ENCODE results near the gene SH3GLB2.
A peak's percentile ranks its signal among the peaks of the same experiment; 100 is the strongest.
"Not testable (repeated sequence)": the region's sequence is repeated elsewhere in the genome, so short reads cannot be mapped to it uniquely, and the experiment has no call there.

The SH3GLB2 gene

DNA sequence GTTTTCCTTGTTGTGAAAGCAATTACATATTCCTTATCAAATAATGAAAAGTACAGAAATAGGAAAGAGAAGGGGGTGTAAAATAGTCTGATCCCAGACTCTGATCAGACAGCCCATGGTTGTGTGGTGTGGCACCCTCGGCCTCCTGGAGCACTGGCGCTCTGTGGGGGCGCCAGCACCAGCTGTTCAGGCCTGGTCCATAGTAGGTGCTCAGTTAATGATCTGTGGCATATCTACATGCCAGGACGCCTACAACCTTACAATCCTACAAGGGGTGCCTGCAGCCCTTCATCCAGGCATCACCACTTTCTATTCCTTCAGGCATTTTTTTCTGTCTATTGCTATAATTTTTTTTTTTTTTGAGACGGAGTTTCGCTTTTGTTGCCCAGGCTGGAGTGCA lies 24.9 kb upstream of the SH3GLB2 start:
- no peak for DNase-seq (ENCODE audit: low spot score)

GRCh38 chr9:129052592-129052991 lies 24.5 kb upstream of the SH3GLB2 start:
- no peak for DNase-seq (ENCODE audit: low spot score)

DNA sequence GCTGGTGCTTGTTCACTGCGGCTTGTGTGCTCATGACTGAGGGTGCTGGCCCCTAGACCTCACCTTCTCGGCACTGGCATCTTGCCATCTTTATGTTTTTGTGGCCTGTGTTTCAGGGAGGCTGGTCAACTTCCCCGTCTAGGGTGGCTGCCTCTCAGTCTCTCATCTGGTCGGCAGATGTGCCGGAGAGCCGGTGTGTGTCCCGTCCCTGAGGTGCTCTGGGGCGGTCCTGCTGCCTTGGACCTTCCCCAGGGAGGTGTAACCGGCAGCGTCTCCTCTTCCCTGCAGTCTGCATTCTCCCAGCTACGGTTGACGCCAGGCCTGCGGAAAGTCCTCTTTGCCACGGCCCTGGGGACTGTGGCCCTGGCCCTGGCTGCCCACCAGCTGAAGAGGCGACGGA lies 13.9 kb upstream of the SH3GLB2 start:
- no peak for DNase-seq (ENCODE audit: low spot score)

GRCh38 chr9:129040113-129040643 lies 12.0 kb upstream of the SH3GLB2 start:
- peak; percentile 57 for DNase-seq (ENCODE audit: low spot score)

DNA sequence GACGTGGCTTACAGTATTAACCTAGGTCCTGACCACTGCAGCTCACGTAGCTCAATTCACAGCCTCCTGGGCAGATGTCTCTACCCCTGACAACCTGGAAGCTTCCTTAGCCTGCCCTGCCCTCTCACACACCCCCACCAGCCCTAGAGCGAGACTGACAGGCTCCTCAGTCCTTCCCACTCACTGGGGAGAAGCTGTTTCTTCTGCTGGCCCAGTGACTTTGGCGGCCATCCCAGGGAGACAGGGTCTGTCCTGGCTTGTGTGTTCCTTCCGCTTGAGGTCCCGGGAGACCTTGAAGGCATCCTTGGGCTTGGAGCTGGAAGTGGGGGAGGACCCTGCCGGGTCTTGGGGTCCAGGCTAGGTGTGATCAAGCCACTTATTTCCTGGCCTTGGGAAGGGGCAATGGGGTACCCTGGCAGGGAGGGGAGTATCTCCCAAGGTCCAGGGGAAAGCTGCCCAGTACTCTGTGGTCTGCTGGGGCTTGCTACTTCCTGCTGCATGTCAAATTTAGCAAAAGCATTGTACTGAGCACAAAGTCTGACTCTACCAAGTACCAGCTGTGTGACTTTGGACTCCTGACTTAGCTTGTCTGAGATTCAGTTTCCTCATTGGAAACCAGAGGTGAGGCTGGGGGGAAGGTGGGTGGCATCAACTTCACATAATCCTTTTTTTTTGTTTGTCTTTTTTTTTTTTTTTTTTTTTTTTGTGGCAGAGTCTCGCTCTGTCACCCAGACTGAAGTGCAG lies 10.2 kb upstream of the SH3GLB2 start:
- DNase-seq (ENCODE audit: low spot score), result peak; percentile 16

- DNase-seq (ENCODE audit: low spot score), result no peak
Observed at GRCh38 chr9:129037767-129038098, 9.6 kb upstream of the SH3GLB2 start.

DNA sequence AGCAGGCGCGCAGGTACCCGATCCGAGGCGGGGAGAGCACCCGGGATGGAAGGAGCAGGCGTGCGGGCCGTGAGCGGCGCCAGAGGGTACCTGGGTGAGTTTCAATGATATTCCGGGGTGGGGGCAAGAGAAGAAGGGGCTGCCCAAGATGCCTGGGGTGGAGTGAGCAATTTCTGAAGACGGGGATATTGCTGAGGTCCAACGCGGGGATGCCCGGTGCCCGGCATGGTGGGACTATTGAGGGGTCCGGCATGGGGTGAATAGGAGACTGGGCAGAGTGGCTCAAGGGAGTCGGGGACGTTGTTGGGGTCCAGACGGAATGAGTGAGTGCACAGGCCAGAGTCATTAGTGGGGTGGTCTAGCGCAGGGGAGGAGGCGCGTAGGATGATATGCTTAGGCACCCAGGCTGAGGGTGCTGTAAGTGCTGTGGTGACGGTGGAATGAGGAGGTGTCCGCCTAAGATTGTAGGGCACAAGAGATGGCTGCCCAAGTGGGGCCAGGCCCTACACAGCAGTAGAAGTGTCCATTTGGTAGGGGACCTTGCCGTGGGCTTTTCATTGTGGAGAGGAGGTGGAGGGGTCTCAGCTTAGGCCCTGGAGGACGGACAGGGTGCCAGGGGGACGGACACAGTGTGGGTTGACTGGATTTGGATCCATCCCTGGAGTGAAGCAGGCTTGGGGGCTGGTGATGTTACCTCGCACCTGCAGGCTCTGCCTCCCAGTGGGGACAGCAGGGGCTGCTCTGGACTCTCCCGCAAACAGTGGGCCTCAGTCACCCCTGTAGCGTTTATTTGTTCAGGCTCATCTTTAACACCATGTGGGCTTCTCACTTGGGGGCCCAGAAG lies 9.0 kb upstream of the SH3GLB2 start:
- DNase-seq (ENCODE audit: low spot score), result peak; percentile 44

DNA sequence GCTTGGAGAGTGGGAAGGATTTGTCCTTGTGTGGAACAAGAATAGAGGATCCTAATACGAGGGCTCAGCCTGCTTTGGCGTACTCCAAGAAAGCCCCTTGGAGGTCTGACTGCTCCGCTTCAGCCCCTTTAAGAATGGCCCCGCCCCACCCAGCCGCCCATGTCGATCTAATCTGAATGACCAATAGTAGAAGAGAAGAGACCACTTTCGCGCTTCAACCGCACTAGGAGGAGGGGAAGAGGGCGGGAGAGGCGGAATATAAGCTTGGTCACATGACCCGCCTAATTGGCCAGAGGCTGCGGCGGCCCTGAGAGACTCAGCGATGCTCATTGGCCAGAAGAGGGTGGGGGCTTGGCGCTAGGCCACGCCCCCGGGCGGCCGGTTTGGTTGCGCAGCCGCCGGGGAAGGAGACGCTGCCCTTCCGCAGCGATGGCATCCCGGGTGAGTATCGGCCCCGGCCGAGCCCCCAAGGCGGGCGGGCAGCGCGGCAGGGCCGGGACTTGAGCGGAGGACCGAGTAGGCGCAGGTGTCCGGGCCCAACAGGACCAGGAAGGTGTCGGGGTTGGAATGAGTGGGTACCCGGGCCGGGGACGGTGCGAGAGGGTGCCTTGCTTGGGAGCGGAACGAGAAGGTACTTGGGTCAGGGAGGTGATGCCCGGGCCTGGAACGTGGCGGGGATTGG lies 8.3 kb upstream of the SH3GLB2 start, which contains the start of gene MIGA2:
TSS of gene MIGA2 (plus strand) at position 386 of the 682 bp plus-strand sequence. CDS start 3,969 bp downstream, outside the sequence.
- peak; percentile 97 for DNase-seq (ENCODE audit: low spot score)

GRCh38 chr9:129035838-129036237 lies 7.7 kb upstream of the SH3GLB2 start:
- not testable (repeated sequence) for DNase-seq (ENCODE audit: low spot score)

DNA sequence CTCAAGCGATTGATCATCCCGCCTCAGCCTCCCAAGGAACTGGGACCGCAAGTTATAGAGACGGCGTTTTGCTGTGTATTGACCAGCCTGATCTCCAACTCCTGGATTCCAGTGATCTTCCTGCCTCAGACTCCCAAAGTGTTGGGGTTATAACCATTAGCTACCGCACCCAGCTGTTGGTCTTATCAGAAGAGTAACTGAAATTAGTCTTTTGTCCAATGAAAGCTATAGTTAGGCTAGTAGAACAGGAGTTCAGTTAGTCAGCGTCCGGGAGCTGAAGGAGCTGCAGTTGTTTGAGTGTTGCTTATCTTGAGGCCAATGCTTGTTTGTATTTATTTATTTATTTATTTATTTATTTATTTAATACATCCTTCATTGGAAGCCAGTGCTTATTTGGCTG lies 5.1 kb upstream of the SH3GLB2 start:
- DNase-seq (ENCODE audit: low spot score), result peak; percentile 35

- no peak for DNase-seq (ENCODE audit: low spot score)
Observed at GRCh38 chr9:129032541-129033159, 4.5 kb upstream of the SH3GLB2 start.

DNA sequence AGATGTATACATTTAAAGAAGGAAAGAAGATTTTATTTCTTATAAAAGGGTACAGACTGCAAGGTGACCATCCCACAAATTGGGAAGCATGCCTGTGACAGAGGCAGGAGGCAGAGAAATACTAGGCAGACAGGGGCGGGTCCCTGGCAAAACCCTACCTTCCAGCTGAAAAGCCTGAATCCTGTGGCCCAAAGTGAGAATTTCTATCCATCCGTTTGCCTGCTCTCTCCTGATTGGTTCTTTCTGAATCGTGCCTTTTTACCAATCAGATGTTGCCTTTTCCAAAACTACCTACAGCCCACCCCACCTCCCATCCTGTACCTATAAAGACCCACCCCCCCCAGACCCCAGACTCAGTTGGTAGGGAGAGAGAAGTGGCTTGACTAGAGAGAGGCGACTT lies 3.4 kb upstream of the SH3GLB2 start:
- DNase-seq (ENCODE audit: low spot score), result no peak

DNA sequence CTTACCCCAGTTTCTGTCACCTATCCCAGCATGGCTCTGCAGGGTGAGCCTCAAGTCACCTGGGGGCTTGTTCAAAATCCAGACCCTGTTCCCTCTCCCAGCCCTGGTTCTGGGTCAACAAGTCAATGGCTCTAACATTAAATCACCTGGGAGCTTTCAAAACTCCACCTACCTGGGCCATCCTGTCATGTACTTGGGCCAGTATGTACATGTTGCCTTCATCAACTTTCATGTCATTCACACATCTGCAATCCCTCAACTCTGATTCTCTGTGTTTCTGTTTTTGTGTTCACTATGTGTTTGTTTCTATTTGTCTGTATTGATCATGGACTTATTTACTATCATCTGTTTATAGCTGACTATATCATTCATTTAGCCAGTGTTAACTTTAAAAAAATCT lies 2.1 kb upstream of the SH3GLB2 start:
- DNase-seq (ENCODE audit: low spot score), result no peak

- no peak for DNase-seq (ENCODE audit: low spot score)
Observed at GRCh38 chr9:129027685-129028191, 393 bp downstream of the SH3GLB2 start.

DNA sequence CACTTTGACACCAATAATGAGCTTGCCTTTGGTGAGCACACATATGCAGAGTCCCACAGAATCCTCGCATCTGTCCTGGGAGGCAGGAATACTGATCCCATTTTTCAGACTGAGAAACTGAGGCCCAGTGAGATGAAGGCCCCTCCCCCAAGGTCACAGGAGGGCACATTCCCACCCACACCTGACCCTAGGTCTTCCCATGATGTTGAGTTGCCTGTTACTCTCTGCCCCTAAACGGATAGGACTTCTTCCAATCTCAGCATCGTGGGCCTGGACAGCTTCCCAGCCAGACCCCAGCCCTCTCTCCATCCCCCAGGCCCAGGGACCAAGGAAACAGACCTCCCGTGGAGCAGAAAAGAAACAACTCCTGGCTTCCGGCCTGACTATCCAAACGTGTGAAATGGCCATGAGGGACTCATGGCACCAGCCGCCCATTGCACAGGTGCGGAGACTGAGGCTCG lies 877 bp downstream of the SH3GLB2 start:
- peak; percentile 47 for DNase-seq (ENCODE audit: low spot score)

DNA sequence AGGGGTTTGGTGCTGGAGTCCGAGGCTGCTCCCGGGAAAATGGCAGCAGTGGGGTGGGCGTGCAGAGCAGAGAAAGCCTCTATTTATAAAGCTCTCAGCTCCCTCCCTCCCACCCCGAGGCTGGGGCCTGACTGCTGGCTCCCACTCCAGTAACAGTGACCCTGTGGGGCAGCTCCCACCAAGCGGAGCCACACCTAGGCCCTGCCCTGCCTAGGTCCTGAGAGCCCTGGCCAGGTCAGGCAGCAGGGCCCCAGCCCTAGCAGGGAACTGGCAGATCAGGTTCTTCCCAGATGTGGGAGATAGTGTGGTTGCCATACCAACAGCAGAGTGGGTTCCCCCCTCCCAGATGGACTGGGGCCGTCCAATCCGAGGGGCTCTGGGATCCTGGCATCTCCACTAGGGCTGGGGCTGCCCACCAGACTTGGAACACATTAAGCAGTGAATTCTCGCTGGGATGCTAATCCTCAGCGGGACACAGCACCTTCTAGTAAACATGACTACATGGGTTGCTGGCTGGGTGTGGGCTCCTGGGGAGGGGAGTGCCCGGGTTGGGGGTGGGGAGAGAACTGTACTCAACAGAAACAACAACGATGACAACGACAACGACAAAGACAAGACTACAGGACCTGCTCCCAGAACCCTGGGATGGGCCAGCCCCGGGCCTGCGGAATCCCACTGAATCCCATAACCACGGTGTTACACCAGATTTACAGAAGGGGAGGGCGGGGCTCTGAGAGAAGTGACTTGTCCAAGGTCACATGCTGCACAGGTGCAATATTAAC lies 1.5 kb downstream of the SH3GLB2 start:
- peak; percentile 60 for DNase-seq (ENCODE audit: low spot score)

GRCh38 chr9:129023908-129024233 lies 4.3 kb downstream of the SH3GLB2 start:
- DNase-seq (ENCODE audit: low spot score), result peak; percentile 40

DNA sequence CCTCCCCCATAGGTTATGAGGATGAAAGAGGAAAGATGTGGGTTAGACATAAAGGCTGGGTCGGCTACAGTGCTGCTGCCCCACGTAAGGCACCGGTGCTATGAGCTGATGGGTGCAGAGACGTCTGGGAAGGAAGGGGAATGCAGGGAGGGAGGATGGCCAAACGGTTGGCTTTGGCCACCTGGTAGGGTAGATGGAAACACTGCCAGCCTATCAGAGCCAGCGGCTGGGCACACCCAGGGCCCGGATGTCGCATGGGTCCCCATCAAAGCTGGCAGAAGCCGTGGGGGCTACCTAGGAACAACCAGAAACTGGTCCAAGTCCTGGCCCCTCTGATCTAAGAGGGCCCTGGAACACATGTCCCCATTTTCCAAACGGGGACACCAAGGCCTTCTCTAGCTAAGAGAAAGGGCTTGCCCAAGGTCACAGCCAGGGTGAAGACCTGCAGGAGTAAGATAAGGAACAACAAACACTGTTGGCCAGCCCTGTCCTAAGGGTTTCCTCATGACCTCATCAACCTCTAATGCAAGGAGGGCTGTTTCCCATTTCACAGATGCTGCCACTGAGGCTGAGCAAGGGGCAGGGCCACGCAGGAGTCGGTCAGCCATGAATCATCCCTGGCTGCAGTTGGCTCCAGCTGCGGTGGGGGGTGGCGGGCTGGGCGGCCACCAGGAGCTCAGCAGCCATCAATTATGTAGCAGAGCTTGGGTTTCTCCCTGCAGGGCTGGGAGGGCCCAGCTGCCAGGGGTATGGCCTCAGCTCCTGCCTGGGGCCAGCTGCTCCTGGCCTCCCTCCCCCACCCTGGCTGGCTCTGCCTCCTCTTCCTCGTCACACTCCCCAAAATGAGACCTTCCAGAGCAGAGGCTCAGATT lies 4.9 kb downstream of the SH3GLB2 start:
- DNase-seq (ENCODE audit: low spot score), result peak; percentile 74

DNA sequence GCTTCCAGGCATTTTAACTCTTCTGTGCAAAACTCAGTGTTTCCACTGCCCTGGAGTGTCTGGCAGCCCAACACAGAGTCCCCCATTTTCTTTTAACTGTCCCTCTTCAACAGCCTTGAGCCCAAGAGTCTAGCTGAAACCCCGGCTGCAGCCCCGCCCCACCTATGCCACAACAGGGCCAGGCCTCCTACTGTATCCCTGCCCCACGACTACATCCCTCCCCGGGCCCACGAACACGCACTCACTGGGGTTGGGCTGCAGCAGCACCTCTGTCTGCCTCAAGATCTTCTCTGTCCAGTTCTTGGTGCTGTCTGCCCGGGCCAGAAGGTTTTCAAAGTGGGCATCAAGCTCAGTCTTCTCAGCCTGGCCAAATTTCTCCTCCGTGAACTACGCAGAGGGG lies 6.1 kb downstream of the SH3GLB2 start:
- no peak for DNase-seq (ENCODE audit: low spot score)

- DNase-seq (ENCODE audit: low spot score), result no peak
Observed at GRCh38 chr9:129021091-129021490, 7.0 kb downstream of the SH3GLB2 start.

Measured in hematopoietic multipotent progenitor cell treated with erythropoietin and hydrocortisone succinate and interleukin-3 and kit ligand, for 17 days (in vitro differentiated cells).